Prostate gland (tissue), 2 donors: ENCODE data around the gene SLC1A1.

Experiments used
- CTCF ChIP-seq, 4 experiments: fragments of 200-600 bp in 2 of 4; fragments of 450-650 bp in 2 of 4; sonication (generic) in 2 of 4; IDR thresholded peaks; 1 replicate in 3 of 4; 2 replicates in 1 of 4; pipeline ENCODE4 v1.5.1; 2016 to 2019; ENCODE audit warnings: antibody characterized with exemption in 4 of 4, mild to moderate bottlenecking in 2 of 4, moderate library complexity in 2 of 4
- POLR2AphosphoS5 ChIP-seq: sonication (generic); formaldehyde crosslinking; IDR thresholded peaks from one replicate; pipeline ENCODE4 v1.6.1; 2017; ENCODE audit warnings: antibody characterized with exemption

DNA sequence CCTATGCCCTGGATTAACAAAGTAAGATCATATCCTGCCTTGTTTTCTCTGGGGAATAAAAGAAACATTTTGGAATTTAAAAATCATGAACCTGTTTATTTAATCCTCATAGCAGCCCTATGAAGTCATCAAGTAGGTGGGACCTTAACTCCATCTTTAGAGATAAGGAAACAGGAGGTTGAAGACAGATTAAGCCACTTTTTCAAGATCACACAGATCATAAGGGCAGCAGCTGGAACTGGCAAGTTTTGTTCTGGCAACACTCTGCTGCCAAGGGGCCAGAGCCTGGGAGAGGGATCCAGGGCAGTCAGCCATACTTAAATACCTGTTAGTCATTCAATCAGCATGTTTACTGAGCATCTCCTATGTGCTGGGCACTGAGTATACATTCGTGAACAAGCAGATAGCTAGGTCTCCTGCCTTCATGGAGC is 63.7 kb downstream of the SLC1A1 start:
- TF ChIP-seq CTCF (IDR thresholded peaks at IDR 0.05) (no peak), POLR2AphosphoS5 (no peak)
